Fibroblast of upper back skin (primary cell): ENCODE data around the gene IL25.
"Not testable (repeated sequence)": the region's sequence is repeated elsewhere in the genome, so short reads cannot be mapped to it uniquely, and the experiment has no call there.

Experiments used
- DNase-seq: peaks from one replicate; pipeline ENCODE4 v3.0.0-alpha.2; 2013

IL25 gene

DNA sequence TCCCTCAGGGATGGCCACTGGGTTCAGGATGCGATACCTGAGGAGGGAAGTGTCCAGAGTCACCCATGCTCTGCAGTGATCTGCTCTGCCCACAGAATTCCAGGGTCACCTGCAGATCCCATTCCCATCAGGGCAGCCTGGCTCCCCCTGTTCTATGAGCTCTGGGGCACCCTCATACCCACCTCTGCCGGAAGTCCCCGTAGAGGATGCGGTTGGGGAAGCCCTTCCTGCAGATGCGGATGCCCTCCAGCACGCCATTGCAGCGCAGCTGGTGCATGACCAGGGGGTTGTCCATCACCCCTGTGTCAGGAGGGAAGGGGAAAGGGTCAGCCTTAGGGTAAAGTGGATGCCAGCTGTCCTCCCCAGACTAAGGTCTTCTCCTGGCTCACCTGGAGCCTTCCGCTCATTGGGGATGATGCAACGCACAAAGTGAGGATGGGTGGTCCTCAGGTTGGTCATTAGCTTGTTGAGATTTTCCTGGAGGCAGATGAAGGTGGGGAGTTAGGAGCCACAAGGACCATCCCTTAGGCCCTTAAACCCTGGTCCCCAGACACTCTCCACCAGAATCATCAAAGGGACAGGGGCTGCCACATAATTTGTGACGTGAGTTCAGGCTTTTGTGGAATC, 24.3 kb downstream of the IL25 start:
- no peak for DNase-seq

- no peak for DNase-seq
Measured at GRCh38 chr14:23398348-23398747, 25.7 kb downstream of the IL25 start.

GRCh38 chr14:23399136-23399535, 26.5 kb downstream of the IL25 start:
- DNase-seq, result no peak

DNA sequence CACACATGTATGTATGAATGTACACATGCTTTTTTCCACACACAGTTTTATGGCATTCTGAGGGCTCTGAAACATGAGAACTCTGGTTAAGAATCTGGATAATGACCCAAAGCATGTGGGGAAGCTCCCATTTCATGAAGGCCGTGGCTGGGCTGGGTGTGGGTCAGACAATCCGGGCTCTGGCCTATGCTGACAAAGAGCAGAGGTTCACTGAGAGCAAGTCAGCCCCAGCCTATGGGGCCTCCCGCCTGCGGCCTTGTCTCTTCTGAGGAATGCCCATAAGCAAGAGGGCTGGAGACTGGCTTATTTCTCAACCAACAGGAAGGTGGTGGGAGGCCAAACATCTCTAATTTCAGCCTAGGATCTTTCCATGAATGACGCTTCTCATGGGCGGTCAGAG, 27.0 kb downstream of the IL25 start:
- no peak for DNase-seq

DNA sequence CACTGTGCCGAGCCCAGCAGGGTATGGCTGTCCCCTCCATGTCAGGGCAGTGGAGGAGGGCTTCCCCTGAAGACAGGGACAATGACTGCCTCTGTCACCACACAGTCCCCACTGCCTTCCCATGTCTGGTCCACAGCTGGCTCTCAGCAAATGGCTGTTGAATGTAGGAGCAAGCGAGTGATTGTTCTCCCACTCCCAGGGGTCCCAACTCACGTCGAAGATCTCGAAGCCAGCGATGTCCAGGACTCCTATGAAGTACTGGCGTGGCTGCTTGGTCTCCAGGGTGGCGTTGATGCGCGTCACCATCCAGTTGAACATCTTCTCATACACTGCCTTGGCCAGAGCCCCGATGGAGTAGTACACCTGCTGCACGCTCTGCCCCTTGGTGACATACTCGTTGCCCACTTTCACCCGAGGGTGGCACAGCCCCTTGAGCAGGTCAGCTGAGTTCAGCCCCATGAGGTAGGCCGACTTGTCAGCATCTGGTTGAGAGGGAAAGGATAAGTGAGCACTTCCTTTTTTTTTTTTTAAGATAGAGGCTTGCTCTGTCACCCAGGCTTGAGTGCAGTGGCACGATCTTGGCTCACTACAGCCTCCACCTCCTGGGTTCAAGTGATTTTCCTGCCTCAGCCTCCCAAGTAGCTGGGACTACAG, 28.0 kb downstream of the IL25 start:
- DNase-seq, result not testable (repeated sequence)

- DNase-seq, result no peak
Measured at GRCh38 chr14:23401291-23401690, 28.7 kb downstream of the IL25 start.

GRCh38 chr14:23402296-23403138, 29.9 kb downstream of the IL25 start:
- no peak for DNase-seq

DNA sequence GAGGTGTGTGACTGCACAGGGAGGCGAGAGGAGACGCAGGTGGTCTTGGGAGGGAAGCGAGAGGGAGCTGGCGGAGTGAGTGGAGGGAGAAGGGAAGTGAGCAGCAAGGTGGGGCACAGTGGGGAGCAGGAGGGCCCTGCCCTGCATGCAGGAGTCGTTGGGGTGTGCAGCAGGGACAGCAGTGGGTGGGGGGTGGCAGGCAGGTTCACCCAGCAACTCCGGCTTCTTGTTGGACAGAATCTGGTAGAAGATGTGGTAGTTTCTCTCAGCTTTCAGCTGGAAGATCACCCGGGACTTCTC, 30.5 kb downstream of the IL25 start:
- DNase-seq, result no peak

DNA sequence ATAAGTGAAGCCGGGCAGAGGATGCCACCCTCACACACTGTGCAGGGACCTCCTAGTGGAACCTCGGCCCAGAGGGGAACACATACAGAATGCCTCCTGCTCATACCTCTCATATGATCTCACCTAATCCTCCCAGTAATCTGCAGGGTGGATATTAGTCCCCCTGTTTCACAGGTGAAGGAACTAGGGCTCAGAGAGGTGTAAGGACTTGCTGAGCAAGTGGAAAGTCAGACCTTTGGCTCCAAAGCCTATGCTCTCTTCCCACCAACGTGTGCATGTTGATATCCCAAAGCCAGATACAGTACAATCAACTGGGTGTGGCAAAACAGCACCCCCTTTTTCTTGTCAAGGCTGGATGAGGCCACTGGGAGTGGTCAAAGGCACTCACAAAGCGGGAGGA, 31.3 kb downstream of the IL25 start:
- no peak for DNase-seq

DNA sequence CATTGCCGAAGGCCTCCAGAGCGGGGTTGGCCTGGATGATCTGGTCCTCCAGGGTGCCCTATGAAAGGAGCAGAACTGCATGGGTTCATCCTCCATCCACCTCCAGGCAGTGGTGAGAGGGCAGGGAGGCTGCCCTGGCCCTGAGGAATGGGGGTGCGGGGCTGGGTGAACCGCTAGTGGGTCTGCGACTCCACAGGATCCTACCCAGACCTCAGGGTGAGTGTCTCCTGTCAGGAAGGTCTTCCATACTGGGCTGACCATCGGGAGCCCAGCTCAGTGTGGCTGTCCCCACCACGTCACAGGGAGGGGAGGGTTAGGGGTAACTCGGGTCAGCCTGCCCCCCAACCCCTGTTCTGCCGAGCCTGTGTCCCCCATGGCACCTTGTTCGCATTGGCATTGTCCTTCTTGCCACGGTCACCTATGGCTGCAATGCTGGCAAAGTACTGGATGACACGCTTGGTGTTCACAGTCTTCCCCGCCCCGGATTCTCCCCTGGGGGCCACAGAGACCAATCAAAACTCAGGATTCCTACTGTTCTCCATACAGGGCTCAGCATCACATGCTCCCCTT, 31.8 kb downstream of the IL25 start:
- no peak for DNase-seq

DNA sequence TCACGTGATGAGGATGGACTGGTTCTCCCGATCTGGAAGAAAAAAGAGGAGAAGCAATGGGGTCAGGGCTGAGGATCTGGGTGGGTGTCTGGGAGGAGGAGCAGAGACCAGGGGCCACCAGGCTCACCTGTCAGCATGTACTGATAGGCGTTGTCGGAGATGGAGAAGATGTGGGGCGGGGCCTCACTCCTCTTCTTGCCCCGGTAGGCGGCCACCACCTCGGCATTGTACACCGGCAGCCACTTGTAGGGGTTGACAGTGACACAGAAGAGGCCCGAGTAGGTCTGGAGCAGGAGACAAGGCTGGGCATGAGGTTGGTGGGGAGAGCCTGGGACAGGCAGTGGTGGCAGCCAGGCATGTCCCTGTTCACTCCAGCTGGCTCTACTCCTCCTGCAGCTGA, 32.5 kb downstream of the IL25 start:
- no peak for DNase-seq

- no peak for DNase-seq
Measured at GRCh38 chr14:23405516-23406025, 33.0 kb downstream of the IL25 start.

DNA sequence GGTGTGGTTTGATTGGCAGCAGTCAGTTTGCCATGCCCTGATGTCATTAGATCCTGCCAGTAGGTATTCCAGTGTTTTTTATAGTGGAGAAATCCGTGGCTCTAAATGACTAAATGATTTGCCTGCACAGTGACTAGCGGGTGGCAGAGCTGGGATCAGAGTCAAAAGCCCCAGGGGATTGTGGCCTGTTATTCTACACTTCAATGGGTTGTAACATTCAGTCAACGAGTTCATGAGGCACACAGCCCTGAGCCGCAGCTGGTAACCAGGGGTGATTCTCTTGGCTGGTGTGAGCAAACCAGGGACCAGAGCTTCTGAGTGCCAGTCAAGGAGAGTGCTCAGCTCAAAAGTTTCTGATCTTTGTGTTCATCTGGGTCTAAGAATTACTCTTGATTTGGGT, 33.6 kb downstream of the IL25 start:
- DNase-seq, result no peak

DNA sequence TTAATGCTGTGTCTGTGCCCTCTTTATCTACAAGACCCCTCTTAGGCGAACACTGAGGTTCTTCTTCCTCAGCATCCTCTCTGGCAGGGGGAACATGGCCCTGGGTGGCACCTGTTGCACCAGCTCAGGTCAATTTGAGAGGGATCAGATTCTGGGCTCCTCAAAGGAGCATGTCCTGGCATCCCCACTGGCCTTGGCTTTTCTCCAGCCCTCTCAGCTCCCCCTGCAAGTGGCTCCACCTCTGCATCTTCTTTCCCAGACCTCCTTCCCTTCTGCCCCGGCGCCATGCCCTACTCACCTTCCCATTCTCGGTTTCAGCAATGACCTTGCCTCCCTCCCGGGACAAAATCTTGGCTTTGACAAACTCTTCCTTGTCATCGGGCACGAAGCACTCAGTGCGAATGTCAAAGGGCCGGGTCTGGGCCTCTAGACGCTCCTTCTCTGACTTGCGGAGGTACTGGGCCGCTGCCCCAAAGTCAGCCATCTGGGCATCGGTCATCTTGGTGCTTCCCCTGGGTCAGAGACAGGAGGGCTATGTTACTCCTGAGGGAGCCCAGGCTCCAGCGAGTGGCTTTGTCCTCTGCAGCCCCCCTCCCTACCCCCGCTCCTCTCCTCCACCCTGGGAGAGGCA, 34.2 kb downstream of the IL25 start:
- no peak for DNase-seq

GRCh38 chr14:23407516-23408306, 35.1 kb downstream of the IL25 start, which contains the start of gene MYH6:
Gene MYH6 (minus strand): TSS chr14:23408273. CDS start chr14:23407223, 1,050 bp downstream.
- no peak for DNase-seq

DNA sequence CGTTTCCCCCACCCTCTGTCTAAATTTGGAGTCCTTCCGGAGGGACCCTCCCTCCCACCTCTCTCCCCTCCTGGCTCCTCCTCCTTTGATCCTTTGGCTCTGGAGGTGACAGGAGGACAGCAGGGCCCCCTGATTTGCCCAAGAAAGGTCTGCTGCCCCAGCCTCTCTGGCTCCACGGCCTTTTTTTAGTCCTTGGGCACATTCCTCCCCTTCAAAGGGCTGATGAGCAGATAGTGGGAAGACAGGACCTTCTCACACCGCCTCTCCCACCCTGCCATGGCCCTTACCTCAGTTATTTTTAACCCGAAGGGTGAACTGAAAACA, 35.7 kb downstream of the IL25 start:
- DNase-seq, result no peak

DNA sequence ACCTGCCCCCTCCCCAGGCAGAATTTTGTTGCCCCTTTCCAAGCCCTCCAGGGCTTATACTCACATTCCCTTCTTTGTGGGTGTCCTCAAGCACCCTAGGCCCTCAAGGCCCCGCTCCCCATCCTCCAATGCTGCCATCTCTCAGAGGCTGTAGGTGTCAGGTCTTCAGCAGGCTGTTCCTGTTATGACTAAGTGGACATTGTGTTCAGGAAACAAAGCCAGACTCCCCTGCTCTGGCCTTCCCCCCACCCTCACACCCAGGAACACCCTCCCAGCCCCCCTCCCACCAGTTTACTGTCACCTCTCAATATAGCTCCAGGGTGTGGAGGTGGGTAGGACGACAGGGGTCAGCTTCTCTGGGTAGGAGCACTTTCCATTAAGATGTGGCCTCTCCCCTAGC, 36.9 kb downstream of the IL25 start:
- no peak for DNase-seq

DNA sequence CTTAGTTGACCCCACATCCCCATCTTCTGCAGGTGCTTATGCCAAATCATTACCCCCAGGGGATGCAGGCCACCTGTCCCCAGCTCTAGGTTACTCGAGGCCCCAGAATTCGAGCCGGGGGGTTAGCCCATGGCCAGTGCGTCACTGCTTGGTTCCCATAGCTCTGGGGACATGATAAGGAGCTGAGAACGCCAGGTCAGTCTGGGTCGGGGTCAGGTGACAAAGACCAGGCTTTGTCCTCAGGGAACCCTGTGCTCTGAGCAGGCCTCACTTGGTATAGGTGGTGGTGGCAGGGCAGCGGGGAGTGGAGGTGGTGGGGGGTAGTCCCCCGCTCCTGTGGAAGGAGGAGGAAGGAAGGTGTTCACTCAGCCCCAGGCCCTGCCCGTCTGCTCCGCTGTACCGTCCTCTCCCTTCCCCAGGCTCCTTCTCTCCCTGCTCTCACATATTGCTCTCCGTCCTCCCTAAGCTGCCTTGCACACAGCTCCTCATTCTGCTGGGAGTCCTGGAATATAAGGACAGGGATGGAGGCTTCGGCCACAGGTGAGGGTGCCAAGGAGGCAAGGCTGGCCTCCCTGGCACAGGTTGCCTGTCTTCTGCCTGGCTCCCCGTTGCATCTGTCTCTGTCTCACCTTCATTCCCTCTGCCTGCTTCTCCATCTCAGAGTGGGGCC, 37.5 kb downstream of the IL25 start:
- DNase-seq, result no peak

GRCh38 chr14:23411563-23412525, 39.2 kb downstream of the IL25 start:
- no peak for DNase-seq

GRCh38 chr14:23413681-23414080, 41.1 kb downstream of the IL25 start:
- DNase-seq, result no peak

GRCh38 chr14:23414254-23414653, 41.6 kb downstream of the IL25 start:
- no peak for DNase-seq
